ENCODE results near the gene SCGB1D4. TPM values are rescaled to one million over a fixed set of nuclear protein-coding genes. Genes with fewer than 3 reads are reported as not detected.

Gene SCGB1D4
- total RNA-seq, 1 experiment from 2014 or later, result not detected

- Histone ChIP-seq H2BK12ac (ENCODE audit: insufficient read length, low read depth, low read length) (no peak overlapping the region), H3K4ac (ENCODE audit: low read depth, low read length) (no peak overlapping the region), H4K8ac (replicated peaks; ENCODE audit: insufficient read length, low read depth, low read length) (no peak overlapping the region), H3K23ac (ENCODE audit: insufficient read length, low read depth, low read length) (no peak overlapping the region), H3K14ac (ENCODE audit: insufficient read depth, low read length) (no peak overlapping the region), H3K9ac (ENCODE audit: extremely low read depth, insufficient read length, low read length) (no peak overlapping the region), H2BK15ac (ENCODE audit: low read depth, low read length) (no peak overlapping the region), H3K23me2 (ENCODE audit: insufficient read length, low read depth, low read length, poor library complexity, severe bottlenecking) (no peaks in the 10 kb centered on the region), H3K56ac (ENCODE audit: insufficient read length, low read depth, low read length) (no peak overlapping the region), H3K79me1 (ENCODE audit: insufficient read depth, low read depth, low read length, poor library complexity, severe bottlenecking) (no peaks in the 10 kb centered on the region), H2BK20ac (ENCODE audit: low read depth, low read length, poor library complexity, severe bottlenecking) (no peak overlapping the region), H3K27ac (ENCODE audit: insufficient read length, low read depth, low read length) (no peak overlapping the region), H3T11ph (ENCODE audit: low read length) (no peak overlapping the region), H2BK5ac (ENCODE audit: insufficient read length, low read length) (no peak overlapping the region), H2AFZ (ENCODE audit: low read length) (no peak overlapping the region), H2AK5ac (ENCODE audit: insufficient read length, low read length) (no peak overlapping the region), H4K91ac (ENCODE audit: insufficient read length, low read depth, low read length) (no peak overlapping the region), H2BK120ac (ENCODE audit: low read depth, low read length, poor library complexity, severe bottlenecking) (no peak overlapping the region), H3K9me3 (ENCODE audit: control insufficient read depth, low read depth, low read length) (no peaks in the 10 kb centered on the region), H3K79me2 (ENCODE audit: insufficient read depth, low read length) (no peaks in the 10 kb centered on the region), H4K20me1 (ENCODE audit: control insufficient read depth, insufficient read depth, insufficient read length) (no peaks in the 10 kb centered on the region), H4K5ac (ENCODE audit: insufficient read length, low read depth, low read length) (no peak overlapping the region), H3K4me1 (ENCODE audit: insufficient read depth, low read length) (no peaks in the 10 kb centered on the region), H3K27me3 (ENCODE audit: insufficient read depth, low read length) (no peaks in the 10 kb centered on the region), H3K18ac (ENCODE audit: insufficient read length, low read depth, low read length) (no peak overlapping the region), H3K4me2 (ENCODE audit: insufficient read depth, insufficient read length, low read length) (no peak overlapping the region)
- no peak for DNase-seq
- Mint-ChIP-seq H3K4me3 (no peak overlapping the region), H3K36me3 (ENCODE audit: insufficient read depth in 1 of 3, low read depth in 3 of 3) (no peaks in the 10 kb centered on the region), H3K27me3 (ENCODE audit: low read depth) (peaks cover 15% of the 10 kb centered on the region), H3K9me3 (peaks cover 7 to 17% of the 10 kb centered on the region in 2 experiments), H3K4me1 (peaks cover 0 to 4% of the 10 kb centered on the region in 2 experiments; a peak in 2 of 4 replicates), H3K27ac (no peak overlapping the region)
- TF ChIP-seq CTCF (conservative IDR thresholded peaks at IDR 0.05), result no peak
- no CpG with 5 or more reads among the region's 7 CpGs for WGBS (ENCODE audit: extremely low coverage, insufficient read length, low lambda C conversion rate)
Observed at GRCh38 chr11:62309991-62310390, 11.1 kb upstream of the SCGB1D4 start.

Measured in H9 (cell line).